GM21367 (cell line): ENCODE measurements around the gene MAG.

Source experiments
- ATAC-seq: cut with Tn5 transposase; IDR thresholded peaks from one replicate; pipeline ENCODE4 v1.9.1; 2021; ENCODE audit not compliant: unreplicated experiment

Gene MAG

GRCh38 chr19:35291916-35292315 lies at the start of gene MAG:
Gene MAG, plus strand, starts transcription at chr19:35292161. Its CDS starts 3,248 bp downstream, at chr19:35295409.
- no peak for ATAC-seq

- no peak for ATAC-seq
Observed at GRCh38 chr19:35246466-35247092, 45.4 kb upstream of the MAG start.

- ATAC-seq, result no peak
Observed at GRCh38 chr19:35247526-35248309, 44.2 kb upstream of the MAG start.

- peak; percentile 66 for ATAC-seq
Observed at GRCh38 chr19:35248310-35249145, 43.4 kb upstream of the MAG start, which contains the start of gene LSR. Gene LSR, plus strand, starts transcription at chr19:35249002. Its CDS starts 21 bp downstream, at chr19:35249023.

- ATAC-seq, result no peak
Observed at GRCh38 chr19:35249146-35249847, 42.7 kb upstream of the MAG start.

GRCh38 chr19:35249848-35250711 lies 41.9 kb upstream of the MAG start:
- ATAC-seq, result no peak

GRCh38 chr19:35251456-35251855 lies 40.5 kb upstream of the MAG start:
- no peak for ATAC-seq

GRCh38 chr19:35253316-35254286 lies 38.4 kb upstream of the MAG start:
- ATAC-seq, result no peak

GRCh38 chr19:35254341-35255297 lies 37.3 kb upstream of the MAG start:
- no peak for ATAC-seq

GRCh38 chr19:35256566-35256965 lies 35.4 kb upstream of the MAG start:
- ATAC-seq, result no peak

- ATAC-seq, result no peak
Observed at GRCh38 chr19:35257113-35257461, 34.9 kb upstream of the MAG start.

- ATAC-seq, result no peak
Observed at GRCh38 chr19:35260694-35261304, 31.2 kb upstream of the MAG start.

- ATAC-seq, result no peak
Observed at GRCh38 chr19:35261356-35262100, 30.4 kb upstream of the MAG start.

- no peak for ATAC-seq
Observed at GRCh38 chr19:35262101-35262761, 29.7 kb upstream of the MAG start.

GRCh38 chr19:35264268-35265125 lies 27.5 kb upstream of the MAG start:
- ATAC-seq, result no peak
